DOHH2 (cell line): ENCODE measurements around the gene CCDC30.

ENCODE experiments used
- EZH2phosphoT487 ChIP-seq: fragments of 200-600 bp; sonication (generic); IDR thresholded peaks from 2 replicates; pipeline ENCODE4 v1.6.1; 2017; ENCODE audit warnings: borderline replicate concordance, mild to moderate bottlenecking, antibody characterized with exemption, low read length, moderate library complexity, mixed read lengths
- TF ChIP-seq, protein P1 (sequence below): fragments of 200-600 bp; sonication (generic); IDR thresholded peaks from one replicate; pipeline ENCODE4 v1.5.1; 2014; ENCODE audit warnings: antibody characterized with exemption, mild to moderate bottlenecking, low read depth, low read length; ENCODE audit not compliant: poor library complexity, severe bottlenecking

- TF ChIP-seq, protein P1, sequence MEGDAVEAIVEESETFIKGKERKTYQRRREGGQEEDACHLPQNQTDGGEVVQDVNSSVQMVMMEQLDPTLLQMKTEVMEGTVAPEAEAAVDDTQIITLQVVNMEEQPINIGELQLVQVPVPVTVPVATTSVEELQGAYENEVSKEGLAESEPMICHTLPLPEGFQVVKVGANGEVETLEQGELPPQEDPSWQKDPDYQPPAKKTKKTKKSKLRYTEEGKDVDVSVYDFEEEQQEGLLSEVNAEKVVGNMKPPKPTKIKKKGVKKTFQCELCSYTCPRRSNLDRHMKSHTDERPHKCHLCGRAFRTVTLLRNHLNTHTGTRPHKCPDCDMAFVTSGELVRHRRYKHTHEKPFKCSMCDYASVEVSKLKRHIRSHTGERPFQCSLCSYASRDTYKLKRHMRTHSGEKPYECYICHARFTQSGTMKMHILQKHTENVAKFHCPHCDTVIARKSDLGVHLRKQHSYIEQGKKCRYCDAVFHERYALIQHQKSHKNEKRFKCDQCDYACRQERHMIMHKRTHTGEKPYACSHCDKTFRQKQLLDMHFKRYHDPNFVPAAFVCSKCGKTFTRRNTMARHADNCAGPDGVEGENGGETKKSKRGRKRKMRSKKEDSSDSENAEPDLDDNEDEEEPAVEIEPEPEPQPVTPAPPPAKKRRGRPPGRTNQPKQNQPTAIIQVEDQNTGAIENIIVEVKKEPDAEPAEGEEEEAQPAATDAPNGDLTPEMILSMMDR: no peak
- no peak for TF ChIP-seq EZH2phosphoT487
Measured at GRCh38 chr1:42674214-42674613, 211.1 kb downstream of the CCDC30 start.
